SK-N-MC (cell line): ENCODE results near the gene PRKG1.

Source experiments
- EZH2 ChIP-seq: fragments of 200-600 bp; sonication (generic); IDR thresholded peaks from one replicate; pipeline ENCODE4 v1.6.1; 2017; ENCODE audit warnings: antibody characterized with exemption
- FOXP2 ChIP-seq: optimal IDR thresholded peaks from 2 replicates; pipeline ENCODE3; 2011; ENCODE audit warnings: mild to moderate bottlenecking, moderate library complexity; ENCODE audit not compliant: insufficient read depth; ENCODE audit errors: extremely low read length, control extremely low read depth
- POLR2AphosphoS5 ChIP-seq: IDR thresholded peaks from 2 replicates; pipeline ENCODE4 v1.6.1; 2012; ENCODE audit warnings: mild to moderate bottlenecking, low read depth, low read length, borderline replicate concordance

DNA sequence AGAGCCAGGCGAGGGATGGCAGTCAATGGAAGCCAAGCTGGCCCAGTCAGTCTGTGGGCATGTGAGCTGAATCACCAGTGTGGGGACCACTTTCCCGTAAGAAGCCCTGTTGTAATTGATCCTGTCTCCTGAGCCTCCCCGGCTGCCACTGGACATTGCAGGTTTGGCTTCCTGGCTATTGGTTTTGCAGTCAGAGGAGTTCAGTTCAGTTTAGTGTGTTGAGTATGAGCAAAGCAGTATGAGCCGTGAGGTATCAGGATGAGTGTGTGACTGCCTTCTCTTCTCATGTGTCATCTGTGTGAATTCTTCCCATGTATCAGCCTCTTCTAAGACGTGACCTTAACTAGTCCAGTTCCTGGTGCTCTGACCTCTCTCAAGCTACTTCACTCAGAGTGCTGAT, 227.4 kb downstream of the PRKG1 start:
- TF ChIP-seq POLR2AphosphoS5: no peak
- no peak for TF ChIP-seq EZH2
- TF ChIP-seq FOXP2: no peak
